ENCODE results near the gene VDAC2. TPM values are rescaled to one million over a fixed set of nuclear protein-coding genes. Genes with fewer than 3 reads are reported as not detected.

The VDAC2 gene
- polyA plus RNA-seq, 4 donors: 155 to 274 (median 224) TPM

GRCh38 chr10:75245354-75246250 is 35.0 kb downstream of the VDAC2 start:
- DNase-seq (ENCODE audit: low read depth in 4 of 4, low spot score in 3 of 4): no peak

- no peak for DNase-seq (ENCODE audit: low read depth in 4 of 4, low spot score in 3 of 4)
These were observed 35.9 kb downstream of the VDAC2 start for GRCh38 chr10:75246506-75246905.

GRCh38 chr10:75247797-75248196 is 37.2 kb downstream of the VDAC2 start:
- DNase-seq (ENCODE audit: low read depth in 4 of 4, low spot score in 3 of 4): no peak

GRCh38 chr10:75250934-75251333 is 40.3 kb downstream of the VDAC2 start:
- no peak for DNase-seq (ENCODE audit: low read depth in 4 of 4, low spot score in 3 of 4)

GRCh38 chr10:75253281-75254220 is 43.0 kb downstream of the VDAC2 start:
- no peak for DNase-seq (ENCODE audit: low read depth in 4 of 4, low spot score in 3 of 4)

- DNase-seq (ENCODE audit: low read depth in 4 of 4, low spot score in 3 of 4): no peak
These were observed 44.1 kb downstream of the VDAC2 start for GRCh38 chr10:75254739-75255138.

GRCh38 chr10:75260990-75261389 is 50.4 kb downstream of the VDAC2 start:
- no peak for DNase-seq (ENCODE audit: low read depth in 4 of 4, low spot score in 3 of 4)

- no peak for DNase-seq (ENCODE audit: low read depth in 4 of 4, low spot score in 3 of 4)
These were observed 51.5 kb downstream of the VDAC2 start for GRCh38 chr10:75261813-75262705.

GRCh38 chr10:75263806-75264205 is 53.2 kb downstream of the VDAC2 start:
- DNase-seq (ENCODE audit: low read depth in 4 of 4, low spot score in 3 of 4): no peak

GRCh38 chr10:75265856-75266255 is 55.3 kb downstream of the VDAC2 start:
- no peak for DNase-seq (ENCODE audit: low read depth in 4 of 4, low spot score in 3 of 4)

GRCh38 chr10:75266945-75267344 is 56.3 kb downstream of the VDAC2 start:
- no peak for DNase-seq (ENCODE audit: low read depth in 4 of 4, low spot score in 3 of 4)

GRCh38 chr10:75269605-75270004 is 59.0 kb downstream of the VDAC2 start:
- DNase-seq (ENCODE audit: low read depth in 4 of 4, low spot score in 3 of 4): no peak

- DNase-seq (ENCODE audit: low read depth in 4 of 4, low spot score in 3 of 4): no peak
These were observed 61.5 kb downstream of the VDAC2 start for GRCh38 chr10:75272094-75272493.

GRCh38 chr10:75272896-75273295 is 62.3 kb downstream of the VDAC2 start:
- DNase-seq (ENCODE audit: low read depth in 4 of 4, low spot score in 3 of 4): no peak

- DNase-seq (ENCODE audit: low read depth in 4 of 4, low spot score in 3 of 4): no peak
These were observed 65.7 kb downstream of the VDAC2 start for GRCh38 chr10:75276069-75276872.

- no peak for DNase-seq (ENCODE audit: low read depth in 4 of 4, low spot score in 3 of 4)
These were observed 69.6 kb downstream of the VDAC2 start for GRCh38 chr10:75280236-75280635.

All from left renal pelvis (tissue), 4 donors.